ENCODE measurements around the gene BFSP2. TPM values are rescaled to one million over a fixed set of nuclear protein-coding genes. Genes with fewer than 3 reads are reported as not detected.
A peak's percentile ranks its signal among the peaks of the same experiment; 100 is the strongest.

The BFSP2 gene
- total and polyA plus RNA-seq, 7 donors, result 2.5 TPM; not detected in 6

DNA sequence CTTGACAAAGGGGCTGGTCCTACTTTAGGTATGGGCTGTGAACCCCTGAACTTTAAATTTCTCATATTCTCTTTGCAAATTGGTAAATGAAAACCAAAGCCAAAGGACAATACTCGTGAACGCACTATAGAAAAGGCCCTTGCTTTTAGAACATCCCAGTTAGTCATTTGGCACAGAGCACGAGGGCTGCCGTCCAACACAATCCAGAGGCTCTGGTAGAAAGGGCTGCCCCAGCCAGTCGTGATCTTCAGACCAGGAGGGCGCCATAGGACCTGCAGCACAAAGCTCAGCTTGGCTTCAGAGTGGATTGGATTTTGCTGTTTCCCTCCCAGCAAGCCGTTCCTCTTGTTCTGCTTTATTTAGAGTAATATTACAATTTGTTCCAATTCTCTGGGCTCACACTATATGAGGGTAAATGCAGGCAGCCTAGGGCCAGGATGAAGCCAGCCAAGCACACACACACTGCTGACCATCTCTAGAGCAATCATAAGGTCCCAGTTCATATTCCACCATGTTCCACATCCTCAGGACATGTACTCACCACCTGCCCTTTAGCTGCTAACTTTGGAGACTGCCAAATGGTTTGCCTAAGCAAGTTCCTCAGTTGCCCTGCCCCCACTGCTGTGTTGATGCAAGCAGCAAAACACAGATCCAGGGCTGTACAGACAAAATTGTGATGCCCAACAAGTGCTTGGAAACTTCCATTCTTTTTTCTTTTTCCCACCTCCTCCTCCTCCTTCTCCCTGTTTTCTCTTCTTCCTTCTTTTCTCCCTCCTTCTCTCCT lies 6.0 kb upstream of the BFSP2 start:
- H3K36me3 ChIP-seq, result no peaks in the 10 kb centered on the region
- DNase-seq, result no peak
- H3K27me3 ChIP-seq, result no peaks in the 10 kb centered on the region
- H3K27ac ChIP-seq, result no peak overlapping the region
- no peaks in the 10 kb centered on the region for H3K4me1 ChIP-seq
- H3K9me3 ChIP-seq, result no peaks in the 10 kb centered on the region
- TF ChIP-seq EP300 (IDR thresholded peaks at IDR 0.05) (no peak), POLR2A (IDR thresholded peaks at IDR 0.05) (no peak), POLR2AphosphoS5 (IDR thresholded peaks at IDR 0.05) (no peak)
- TF ChIP-seq, protein P1, sequence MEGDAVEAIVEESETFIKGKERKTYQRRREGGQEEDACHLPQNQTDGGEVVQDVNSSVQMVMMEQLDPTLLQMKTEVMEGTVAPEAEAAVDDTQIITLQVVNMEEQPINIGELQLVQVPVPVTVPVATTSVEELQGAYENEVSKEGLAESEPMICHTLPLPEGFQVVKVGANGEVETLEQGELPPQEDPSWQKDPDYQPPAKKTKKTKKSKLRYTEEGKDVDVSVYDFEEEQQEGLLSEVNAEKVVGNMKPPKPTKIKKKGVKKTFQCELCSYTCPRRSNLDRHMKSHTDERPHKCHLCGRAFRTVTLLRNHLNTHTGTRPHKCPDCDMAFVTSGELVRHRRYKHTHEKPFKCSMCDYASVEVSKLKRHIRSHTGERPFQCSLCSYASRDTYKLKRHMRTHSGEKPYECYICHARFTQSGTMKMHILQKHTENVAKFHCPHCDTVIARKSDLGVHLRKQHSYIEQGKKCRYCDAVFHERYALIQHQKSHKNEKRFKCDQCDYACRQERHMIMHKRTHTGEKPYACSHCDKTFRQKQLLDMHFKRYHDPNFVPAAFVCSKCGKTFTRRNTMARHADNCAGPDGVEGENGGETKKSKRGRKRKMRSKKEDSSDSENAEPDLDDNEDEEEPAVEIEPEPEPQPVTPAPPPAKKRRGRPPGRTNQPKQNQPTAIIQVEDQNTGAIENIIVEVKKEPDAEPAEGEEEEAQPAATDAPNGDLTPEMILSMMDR (IDR thresholded peaks at IDR 0.05), result no peak
- 73 to 76% methylated on average over 7 of the region's 7 CpGs for WGBS, 2 donors
- no peak overlapping the region for H3K4me3 ChIP-seq
- intact Hi-C loops (cut with DNase I), result no loop called here

GRCh38 chr3:133394561-133395311 lies 5.1 kb upstream of the BFSP2 start:
- no peak for DNase-seq
- Histone ChIP-seq H3K4me3 (no peak overlapping the region), H3K27me3 (no peaks in the 10 kb centered on the region), H3K4me1 (no peaks in the 10 kb centered on the region), H3K27ac (no peak overlapping the region), H3K9me3 (no peaks in the 10 kb centered on the region), H3K36me3 (no peaks in the 10 kb centered on the region)
- WGBS, 2 donors, result 26 to 70% methylated on average over 1 of the region's 1 CpG
- no peak for TF ChIP-seq POLR2AphosphoS5 (IDR thresholded peaks at IDR 0.05)
- no peak for TF ChIP-seq EP300 (IDR thresholded peaks at IDR 0.05)
- TF ChIP-seq, protein P1 (IDR thresholded peaks at IDR 0.05), result no peak
- TF ChIP-seq POLR2A (IDR thresholded peaks at IDR 0.05), result no peak
- intact Hi-C loops (cut with DNase I), result no loop called here

DNA sequence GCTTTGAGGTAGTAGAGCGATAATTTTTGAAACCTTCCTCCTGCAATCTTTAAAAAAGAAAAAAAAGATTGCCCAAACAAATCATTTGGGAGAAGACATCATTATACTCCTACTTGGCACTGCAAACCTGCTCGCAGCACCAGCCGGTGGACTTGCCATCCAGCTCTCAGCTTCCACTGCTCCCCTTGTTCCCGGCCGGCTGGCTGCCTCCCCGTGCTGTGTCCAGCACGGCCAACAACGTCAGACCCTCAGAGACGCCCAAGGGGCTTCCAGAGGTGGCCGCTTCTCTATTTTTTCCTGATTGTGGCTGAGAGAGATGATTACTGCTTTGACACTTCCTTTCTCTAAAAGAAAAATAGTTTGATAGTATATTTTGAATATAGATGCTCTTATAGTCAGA lies 3.0 kb upstream of the BFSP2 start:
- intact Hi-C loops (cut with DNase I), result no loop called here
- Histone ChIP-seq H3K4me1 (no peaks in the 10 kb centered on the region), H3K27me3 (no peaks in the 10 kb centered on the region), H3K27ac (no peak overlapping the region), H3K36me3 (no peaks in the 10 kb centered on the region), H3K4me3 (no peak overlapping the region), H3K9me3 (no peaks in the 10 kb centered on the region)
- TF ChIP-seq, protein P1 (IDR thresholded peaks at IDR 0.05), result no peak
- no peak for TF ChIP-seq POLR2A (IDR thresholded peaks at IDR 0.05)
- no peak for TF ChIP-seq EP300 (IDR thresholded peaks at IDR 0.05)
- no peak for TF ChIP-seq POLR2AphosphoS5 (IDR thresholded peaks at IDR 0.05)
- no peak for DNase-seq
- WGBS, 2 donors, result 84 to 87% methylated on average over 10 of the region's 10 CpGs

GRCh38 chr3:133401374-133402135 lies 1.7 kb downstream of the BFSP2 start:
- no peaks in the 10 kb centered on the region for H3K27me3 ChIP-seq
- 72 to 74% methylated on average over 2 of the region's 2 CpGs for WGBS, 2 donors
- H3K36me3 ChIP-seq, result no peaks in the 10 kb centered on the region
- H3K4me3 ChIP-seq, result no peak overlapping the region
- peak; percentile 44 for DNase-seq
- no peak overlapping the region for H3K27ac ChIP-seq
- no peaks in the 10 kb centered on the region for H3K4me1 ChIP-seq
- H3K9me3 ChIP-seq, result no peaks in the 10 kb centered on the region
- no peak for TF ChIP-seq EP300 (IDR thresholded peaks at IDR 0.05)
- no peak for TF ChIP-seq POLR2A (IDR thresholded peaks at IDR 0.05)
- no peak for TF ChIP-seq POLR2AphosphoS5 (IDR thresholded peaks at IDR 0.05)
- TF ChIP-seq, protein P1 (IDR thresholded peaks at IDR 0.05), result no peak
- intact Hi-C loops (cut with DNase I), result no loop called here
